HUES48 (cell line): ENCODE results near the gene MMP26.

Source experiments
- H3K27ac ChIP-seq: one replicate; pipeline ENCODE4 v1.7.0; 2013; ENCODE audit warnings: low read depth, low read length, inconsistent platforms
- H3K27me3 ChIP-seq: 2 replicates; pipeline ENCODE4 v1.6.1; 2013; ENCODE audit warnings: mild to moderate bottlenecking, low read length; ENCODE audit not compliant: control insufficient read depth, insufficient read depth
- H3K36me3 ChIP-seq: 2 replicates; pipeline ENCODE4 v1.6.1; 2013; ENCODE audit warnings: low read length; ENCODE audit not compliant: control insufficient read depth, insufficient read depth
- H3K4me1 ChIP-seq: 2 replicates; pipeline ENCODE4 v1.6.1; 2013; ENCODE audit warnings: mild to moderate bottlenecking, low read length; ENCODE audit not compliant: control insufficient read depth, insufficient read depth
- H3K4me3 ChIP-seq: 2 replicates; pipeline ENCODE4 v1.5.1; 2013; ENCODE audit warnings: mild to moderate bottlenecking, low read depth, low read length
- H3K9ac ChIP-seq: 2 replicates; pipeline ENCODE4 v1.6.1; 2013; ENCODE audit warnings: mild to moderate bottlenecking, low read depth, low read length, moderate library complexity
- H3K9me3 ChIP-seq: 2 replicates; pipeline ENCODE4 v1.6.1; 2013; ENCODE audit warnings: low read length; ENCODE audit not compliant: control insufficient read depth, insufficient read depth

MMP26 gene

DNA sequence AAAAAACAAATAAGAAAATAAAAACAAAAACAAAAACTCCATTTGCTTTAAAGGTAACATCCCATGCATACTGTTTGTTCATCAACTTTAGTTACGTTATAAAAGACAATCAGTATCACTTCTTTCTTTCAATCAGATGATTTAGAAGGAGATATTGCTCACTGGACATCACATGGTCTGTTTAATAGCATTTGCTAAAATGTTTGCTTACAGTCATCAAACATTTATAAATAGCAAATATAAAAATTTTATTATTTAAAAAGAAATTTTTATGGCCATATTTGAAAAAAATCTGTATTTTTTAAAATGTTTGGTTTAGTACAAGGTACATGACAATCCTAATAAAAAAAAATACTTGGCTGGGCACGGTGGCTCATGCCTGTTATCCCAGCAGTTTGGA lies 22.6 kb downstream of the MMP26 start:
- no peaks in the 10 kb centered on the region for H3K4me1 ChIP-seq
- no peak overlapping the region for H3K9ac ChIP-seq
- no peaks in the 10 kb centered on the region for H3K9me3 ChIP-seq
- no peaks in the 10 kb centered on the region for H3K36me3 ChIP-seq
- H3K27ac ChIP-seq = no peak overlapping the region
- no peak overlapping the region for H3K4me3 ChIP-seq
- H3K27me3 ChIP-seq = no peaks in the 10 kb centered on the region

DNA sequence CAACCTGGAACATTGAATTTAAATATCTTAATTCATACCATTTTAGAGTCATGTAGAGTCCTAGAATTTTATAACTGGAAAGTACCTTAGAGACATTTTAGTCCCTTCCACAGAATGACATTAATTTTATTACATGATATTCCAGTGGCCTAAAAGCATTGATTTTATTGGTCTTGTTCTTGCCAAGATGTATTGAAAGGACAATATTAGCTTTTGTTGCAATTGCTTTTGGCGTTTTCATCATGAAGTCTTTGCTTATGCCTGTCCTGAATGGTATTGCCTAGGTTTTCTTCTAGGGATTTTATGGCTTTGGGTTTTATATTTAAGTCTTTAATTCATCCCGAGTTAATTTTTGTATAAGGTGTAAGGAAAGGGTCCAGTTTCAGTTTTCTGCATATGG lies 36.2 kb downstream of the MMP26 start:
- Histone ChIP-seq H3K27ac (no peak overlapping the region), H3K4me3 (no peak overlapping the region)

DNA sequence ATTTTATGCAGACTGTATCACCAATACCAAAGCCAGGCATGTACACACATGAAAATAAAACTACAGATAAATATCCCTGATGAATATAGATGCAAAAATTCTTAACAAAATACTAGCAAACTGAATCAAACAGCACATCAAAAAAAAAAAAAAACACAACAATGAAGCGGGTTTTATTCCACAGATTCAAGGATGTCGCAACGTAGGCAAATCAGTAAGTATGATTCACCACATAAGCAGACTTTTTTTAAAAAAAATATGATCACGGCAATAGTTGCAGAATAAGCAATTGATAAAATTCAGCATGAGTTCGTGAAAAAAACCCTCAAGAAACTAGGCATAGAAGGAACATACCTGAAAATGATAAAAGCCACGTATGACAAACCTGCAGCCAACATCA lies 43.9 kb downstream of the MMP26 start:
- Histone ChIP-seq H3K9ac (no peak overlapping the region), H3K4me3 (no peak overlapping the region), H3K27me3 (no peaks in the 10 kb centered on the region), H3K36me3 (no peaks in the 10 kb centered on the region), H3K9me3 (no peaks in the 10 kb centered on the region), H3K4me1 (no peaks in the 10 kb centered on the region), H3K27ac (no peak overlapping the region)

More for the DNA sequence above, 36.2 kb downstream of the MMP26 start:
- Histone ChIP-seq H3K9ac (no peak overlapping the region), H3K4me1 (no peaks in the 10 kb centered on the region), H3K36me3 (no peaks in the 10 kb centered on the region), H3K9me3 (no peaks in the 10 kb centered on the region), H3K27me3 (no peaks in the 10 kb centered on the region)

DNA sequence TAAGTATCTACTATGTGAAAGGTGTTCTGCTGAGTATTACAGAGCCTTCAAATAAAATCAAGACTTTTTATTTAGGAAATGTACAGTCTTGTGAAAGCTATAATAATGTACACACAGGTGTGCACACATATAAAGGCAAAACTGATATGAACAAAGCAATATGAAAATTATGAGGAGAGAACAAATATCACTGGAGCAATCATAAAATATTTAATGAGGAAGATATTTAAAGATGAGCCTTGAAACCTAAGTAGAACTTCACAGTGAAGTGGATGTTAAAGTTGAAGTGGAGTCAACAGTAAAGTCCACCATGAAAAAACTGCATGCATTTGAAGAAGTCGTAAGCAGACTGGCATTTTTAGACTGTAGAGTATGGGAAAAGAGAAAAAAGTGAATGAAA lies 46.6 kb downstream of the MMP26 start:
- Histone ChIP-seq H3K9me3 (no peaks in the 10 kb centered on the region), H3K36me3 (no peaks in the 10 kb centered on the region), H3K4me1 (no peaks in the 10 kb centered on the region), H3K27ac (no peak overlapping the region), H3K9ac (no peak overlapping the region), H3K27me3 (no peaks in the 10 kb centered on the region), H3K4me3 (no peak overlapping the region)
